ENCODE results near the gene SLC22A3.

Gene SLC22A3

DNA sequence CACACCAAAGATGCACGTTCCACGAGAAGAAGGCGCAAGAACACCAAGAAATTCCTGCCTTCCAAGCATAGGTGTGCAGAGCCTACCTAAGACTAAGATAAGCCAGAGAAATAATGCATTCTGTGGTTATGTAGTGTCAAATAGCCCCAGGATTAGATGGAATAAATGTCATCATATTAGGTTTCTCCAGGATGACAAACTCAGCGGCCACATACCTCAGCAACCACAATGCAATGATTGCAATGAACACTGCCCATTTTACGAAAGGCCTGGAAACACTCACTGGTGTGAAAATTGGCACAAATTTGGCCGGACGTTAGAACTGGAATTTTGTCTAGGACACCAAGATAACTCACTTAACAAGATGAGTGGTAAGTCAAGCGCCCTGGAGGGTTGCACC is 129.7 kb downstream of the SLC22A3 start:
- no peak for TF ChIP-seq CTCF (IDR thresholded peaks at IDR 0.05)
- no peak for TF ChIP-seq ZFX (IDR thresholded peaks at IDR 0.05; ENCODE audit: borderline replicate concordance)
- no peak overlapping the region for H3K27ac ChIP-seq

DNA sequence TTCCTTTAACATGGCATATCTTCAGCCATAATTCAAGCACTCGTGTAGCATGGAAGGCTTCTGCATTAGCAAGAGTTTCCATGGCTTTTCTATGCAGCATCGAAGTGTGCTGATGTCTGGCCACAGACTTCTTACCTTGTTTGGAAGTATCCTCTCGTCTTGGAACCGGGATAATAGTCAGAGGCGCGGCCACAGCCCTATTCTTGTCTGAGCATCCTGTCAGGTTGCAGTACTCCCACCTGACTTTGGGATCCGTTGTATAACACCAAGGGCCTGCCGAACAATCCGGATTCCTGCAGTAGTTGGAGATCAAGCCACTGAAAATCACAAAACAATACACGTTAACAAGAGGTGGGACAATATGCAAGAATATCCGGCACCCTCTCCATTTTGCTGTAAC is 138.9 kb downstream of the SLC22A3 start:
- TF ChIP-seq ZFX (IDR thresholded peaks at IDR 0.05; ENCODE audit: borderline replicate concordance) (no peak), CTCF (IDR thresholded peaks at IDR 0.05) (no peak)

GRCh38 chr6:160489091-160489490 is 140.9 kb downstream of the SLC22A3 start:
- H3K27ac ChIP-seq: no peak overlapping the region
- TF ChIP-seq CTCF (IDR thresholded peaks at IDR 0.05) (no peak), ZFX (IDR thresholded peaks at IDR 0.05; ENCODE audit: borderline replicate concordance) (no peak)

More for the DNA sequence above, 138.9 kb downstream of the SLC22A3 start:
- no peak overlapping the region for H3K27ac ChIP-seq

- H3K27ac ChIP-seq: no peak overlapping the region
- no peak for TF ChIP-seq ZFX (IDR thresholded peaks at IDR 0.05; ENCODE audit: borderline replicate concordance)
- TF ChIP-seq CTCF (IDR thresholded peaks at IDR 0.05): no peak
Measured at GRCh38 chr6:160494576-160494975, 146.4 kb downstream of the SLC22A3 start.

GRCh38 chr6:160500639-160501038 is 152.5 kb downstream of the SLC22A3 start:
- TF ChIP-seq CTCF (IDR thresholded peaks at IDR 0.05) (no peak), ZFX (IDR thresholded peaks at IDR 0.05; ENCODE audit: borderline replicate concordance) (no peak)
- no peak overlapping the region for H3K27ac ChIP-seq
